ENCODE results near the gene PLCL2.

DNA sequence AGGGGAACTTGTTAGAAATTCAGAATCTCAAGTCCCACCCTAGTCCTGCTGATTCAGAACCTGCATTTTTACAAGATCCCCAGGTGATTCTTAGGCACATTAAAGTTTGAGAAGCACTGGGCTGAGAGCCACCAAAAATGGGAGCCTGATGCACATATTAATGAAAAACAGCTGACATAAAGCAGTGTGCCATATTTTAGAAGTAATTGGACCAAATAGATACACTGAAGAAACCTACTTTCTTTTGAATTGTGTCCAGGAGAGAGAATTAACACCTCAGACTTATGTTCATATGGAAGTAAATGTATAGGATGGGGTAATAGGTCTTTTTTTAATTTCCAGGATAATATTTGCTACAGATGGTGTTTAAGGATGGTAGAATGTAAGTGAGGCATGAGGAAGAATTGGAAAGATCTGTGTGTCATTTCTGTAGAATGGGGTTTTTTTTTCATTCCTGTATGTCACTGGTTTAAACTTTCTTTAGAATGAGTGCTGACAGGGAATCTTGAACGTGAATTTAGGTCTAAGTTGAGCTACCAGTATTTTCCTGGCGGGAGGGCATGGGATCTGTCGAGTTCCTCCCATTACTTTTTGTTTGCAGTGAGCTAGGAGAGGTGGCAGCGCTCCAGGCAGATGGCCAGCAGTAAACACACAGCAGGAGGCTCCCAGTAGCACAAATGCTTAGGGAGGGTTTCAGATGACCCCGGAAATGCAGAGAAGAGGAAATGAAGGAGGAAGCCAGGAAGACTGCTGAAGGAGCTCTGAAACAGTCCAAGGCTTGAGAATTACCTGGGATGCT lies 185.6 kb downstream of the PLCL2 start:
- TF ChIP-seq YY1 (IDR thresholded peaks at IDR 0.05; ENCODE audit: insufficient read depth, insufficient read length) (no peak), ZNF274 (IDR thresholded peaks at IDR 0.05; ENCODE audit: low read depth, low read length) (no peak), SUZ12 (IDR thresholded peaks at IDR 0.05; ENCODE audit: extremely low read depth, insufficient read depth, insufficient read length) (no peak)
